ENCODE results near the gene LGSN. TPM values are rescaled to one million over a fixed set of nuclear protein-coding genes. Genes with fewer than 3 reads are reported as not detected.
"Not testable (repeated sequence)": the region's sequence is repeated elsewhere in the genome, so short reads cannot be mapped to it uniquely, and the experiment has no call there.

The LGSN gene
- total RNA-seq, 1 donor from 2014 or later: not detected

GRCh38 chr6:63307581-63308246 lies 12.1 kb downstream of the LGSN start:
- intact Hi-C loops (cut with micrococcal nuclease): loop anchor here (1.0 kb wide), 1 partner anchor 457 kb away; no protein-coding TSS in a partner anchor

GRCh38 chr6:63306420-63306819 lies 13.4 kb downstream of the LGSN start:
- intact Hi-C loops (cut with micrococcal nuclease): no loop called here

GRCh38 chr6:63305277-63305676 lies 14.5 kb downstream of the LGSN start:
- intact Hi-C loops (cut with micrococcal nuclease): no loop called here

GRCh38 chr6:63303476-63303875 lies 16.3 kb downstream of the LGSN start:
- intact Hi-C loops (cut with micrococcal nuclease): no loop called here

GRCh38 chr6:63299667-63300066 lies 20.1 kb downstream of the LGSN start:
- intact Hi-C loops (cut with micrococcal nuclease): no loop called here

GRCh38 chr6:63295553-63296194 lies 24.1 kb downstream of the LGSN start:
- intact Hi-C loops (cut with micrococcal nuclease): no loop called here

GRCh38 chr6:63290492-63291058 lies 29.2 kb downstream of the LGSN start:
- intact Hi-C loops (cut with micrococcal nuclease): no loop called here

GRCh38 chr6:63289269-63289872 lies 30.4 kb downstream of the LGSN start:
- intact Hi-C loops (cut with micrococcal nuclease): no loop called here

GRCh38 chr6:63280639-63281180 lies 39.1 kb downstream of the LGSN start:
- intact Hi-C loops (cut with micrococcal nuclease): no loop called here

- intact Hi-C loops (cut with micrococcal nuclease): no loop called here
These were observed 40.9 kb downstream of the LGSN start for GRCh38 chr6:63278916-63279315.

- intact Hi-C loops (cut with micrococcal nuclease): no loop called here
These were observed 43.8 kb downstream of the LGSN start for GRCh38 chr6:63275953-63276352.

GRCh38 chr6:63274795-63275430 lies 44.9 kb downstream of the LGSN start:
- intact Hi-C loops (cut with micrococcal nuclease): not testable (repeated sequence)

- intact Hi-C loops (cut with micrococcal nuclease): no loop called here
These were observed 47.4 kb downstream of the LGSN start for GRCh38 chr6:63272397-63272796.

- intact Hi-C loops (cut with micrococcal nuclease): no loop called here
These were observed 50.3 kb downstream of the LGSN start for GRCh38 chr6:63269470-63269869.

GRCh38 chr6:63268574-63268973 lies 51.2 kb downstream of the LGSN start:
- intact Hi-C loops (cut with micrococcal nuclease): no loop called here

- intact Hi-C loops (cut with micrococcal nuclease): no loop called here
These were observed 52.0 kb downstream of the LGSN start for GRCh38 chr6:63267828-63268227.

GRCh38 chr6:63267046-63267445 lies 52.7 kb downstream of the LGSN start:
- intact Hi-C loops (cut with micrococcal nuclease): no loop called here

GRCh38 chr6:63263444-63263843 lies 56.3 kb downstream of the LGSN start:
- intact Hi-C loops (cut with micrococcal nuclease): no loop called here

GRCh38 chr6:63261820-63262219 lies 58.0 kb downstream of the LGSN start:
- intact Hi-C loops (cut with micrococcal nuclease): no loop called here

- intact Hi-C loops (cut with micrococcal nuclease): no loop called here
These were observed 60.6 kb downstream of the LGSN start for GRCh38 chr6:63259153-63259552.

GRCh38 chr6:63249875-63250482 lies 69.8 kb downstream of the LGSN start:
- intact Hi-C loops (cut with micrococcal nuclease): no loop called here
